ENCODE measurements around the gene FAM168A.

- TF ChIP-seq, protein P1, sequence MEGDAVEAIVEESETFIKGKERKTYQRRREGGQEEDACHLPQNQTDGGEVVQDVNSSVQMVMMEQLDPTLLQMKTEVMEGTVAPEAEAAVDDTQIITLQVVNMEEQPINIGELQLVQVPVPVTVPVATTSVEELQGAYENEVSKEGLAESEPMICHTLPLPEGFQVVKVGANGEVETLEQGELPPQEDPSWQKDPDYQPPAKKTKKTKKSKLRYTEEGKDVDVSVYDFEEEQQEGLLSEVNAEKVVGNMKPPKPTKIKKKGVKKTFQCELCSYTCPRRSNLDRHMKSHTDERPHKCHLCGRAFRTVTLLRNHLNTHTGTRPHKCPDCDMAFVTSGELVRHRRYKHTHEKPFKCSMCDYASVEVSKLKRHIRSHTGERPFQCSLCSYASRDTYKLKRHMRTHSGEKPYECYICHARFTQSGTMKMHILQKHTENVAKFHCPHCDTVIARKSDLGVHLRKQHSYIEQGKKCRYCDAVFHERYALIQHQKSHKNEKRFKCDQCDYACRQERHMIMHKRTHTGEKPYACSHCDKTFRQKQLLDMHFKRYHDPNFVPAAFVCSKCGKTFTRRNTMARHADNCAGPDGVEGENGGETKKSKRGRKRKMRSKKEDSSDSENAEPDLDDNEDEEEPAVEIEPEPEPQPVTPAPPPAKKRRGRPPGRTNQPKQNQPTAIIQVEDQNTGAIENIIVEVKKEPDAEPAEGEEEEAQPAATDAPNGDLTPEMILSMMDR (conservative IDR thresholded peaks at IDR 0.05 in 1 of 2, IDR thresholded peaks at IDR 0.05 in 1 of 2; ENCODE audit: low read depth in 1 of 2, low read length in 2 of 2), result no peak
- TF ChIP-seq EZH2 (IDR thresholded peaks at IDR 0.05; ENCODE audit: low read length, missing control alignments), result no peak
Measured at GRCh38 chr11:73390601-73391565, 207.0 kb downstream of the FAM168A start.
